Loucy (cell line): Measurements from ENCODE around the gene CREBBP.
"Not testable (repeated sequence)": the region's sequence is repeated elsewhere in the genome, so short reads cannot be mapped to it uniquely, and the experiment has no call there.

Experiments
- H2AFZ ChIP-seq: fragments of 200-600 bp; sonication (generic); 2 replicates; pipeline ENCODE4 v1.6.0; 2016; ENCODE audit warnings: antibody characterized with exemption, mild to moderate bottlenecking, low read length, moderate library complexity
- H3F3A ChIP-seq: fragments of 200-600 bp; 2 replicates; pipeline ENCODE4 v1.6.0; 2016; ENCODE audit warnings: antibody characterized with exemption, low read depth, mild to moderate bottlenecking
- H3K27me3 ChIP-seq: fragments of 200-600 bp; sonication (generic); 2 replicates; pipeline ENCODE4 v1.6.1; 2014; ENCODE audit warnings: low read length, mild to moderate bottlenecking; ENCODE audit not compliant: insufficient read depth, poor library complexity, severe bottlenecking
- H3K36me3 ChIP-seq: fragments of 200-600 bp; sonication (generic); 2 replicates; pipeline ENCODE4 v1.6.1; 2016; ENCODE audit warnings: low read length; ENCODE audit not compliant: insufficient read depth
- H3K4me1 ChIP-seq: fragments of 200-600 bp; sonication (generic); 2 replicates; pipeline ENCODE4 v1.5.1; 2014; ENCODE audit warnings: low read length, mild to moderate bottlenecking; ENCODE audit not compliant: insufficient read depth, poor library complexity, severe bottlenecking
- H3K4me2 ChIP-seq: fragments of 200-600 bp; sonication (generic); 2 replicates; pipeline ENCODE4 v1.6.0; 2014; ENCODE audit warnings: antibody characterized with exemption, low read length, low read depth, mild to moderate bottlenecking; ENCODE audit not compliant: poor library complexity, severe bottlenecking
- H3K4me3 ChIP-seq: fragments of 200-600 bp; sonication (generic); 2 replicates; pipeline ENCODE4 v1.5.1; 2014; ENCODE audit warnings: low read length, mild to moderate bottlenecking, mixed read lengths; ENCODE audit not compliant: poor library complexity, severe bottlenecking
- H3K79me2 ChIP-seq: fragments of 200-600 bp; sonication (generic); 2 replicates; pipeline ENCODE4 v1.6.1; 2014; ENCODE audit warnings: low read length; ENCODE audit not compliant: insufficient read depth
- H3K9ac ChIP-seq: fragments of 200-600 bp; sonication (generic); 2 replicates; pipeline ENCODE4 v1.6.0; 2014; ENCODE audit warnings: mild to moderate bottlenecking, low read depth, low read length, moderate library complexity; ENCODE audit not compliant: poor library complexity, severe bottlenecking
- H3K9me2 ChIP-seq: fragments of 200-600 bp; sonication (generic); replicated peaks from 2 replicates; pipeline ENCODE4 v1.6.1; 2016; ENCODE audit warnings: low read depth, low read length, mixed read lengths
- H3K9me3 ChIP-seq: fragments of 200-600 bp; sonication (generic); 2 replicates; pipeline ENCODE4 v1.6.1; 2014; ENCODE audit warnings: mild to moderate bottlenecking, antibody characterized with exemption, low read length, low read depth; ENCODE audit not compliant: insufficient read depth
- H4K20me1 ChIP-seq: fragments of 200-600 bp; sonication (generic); 2 replicates; pipeline ENCODE4 v1.6.0; 2014; ENCODE audit warnings: antibody characterized with exemption, low read length, mild to moderate bottlenecking; ENCODE audit not compliant: insufficient read depth, poor library complexity, severe bottlenecking
- EZH2phosphoT487 ChIP-seq: fragments of 200-600 bp; IDR thresholded peaks from 2 replicates; pipeline ENCODE4 v1.6.1; 2018; ENCODE audit warnings: antibody characterized with exemption, mild to moderate bottlenecking, moderate library complexity, borderline replicate concordance
- TF ChIP-seq, protein P1 (sequence below): fragments of 200-600 bp; sonication (generic); conservative IDR thresholded peaks from 2 replicates; pipeline ENCODE4 v1.5.1; 2014; ENCODE audit warnings: mild to moderate bottlenecking, antibody characterized with exemption, low read length

The CREBBP gene

DNA sequence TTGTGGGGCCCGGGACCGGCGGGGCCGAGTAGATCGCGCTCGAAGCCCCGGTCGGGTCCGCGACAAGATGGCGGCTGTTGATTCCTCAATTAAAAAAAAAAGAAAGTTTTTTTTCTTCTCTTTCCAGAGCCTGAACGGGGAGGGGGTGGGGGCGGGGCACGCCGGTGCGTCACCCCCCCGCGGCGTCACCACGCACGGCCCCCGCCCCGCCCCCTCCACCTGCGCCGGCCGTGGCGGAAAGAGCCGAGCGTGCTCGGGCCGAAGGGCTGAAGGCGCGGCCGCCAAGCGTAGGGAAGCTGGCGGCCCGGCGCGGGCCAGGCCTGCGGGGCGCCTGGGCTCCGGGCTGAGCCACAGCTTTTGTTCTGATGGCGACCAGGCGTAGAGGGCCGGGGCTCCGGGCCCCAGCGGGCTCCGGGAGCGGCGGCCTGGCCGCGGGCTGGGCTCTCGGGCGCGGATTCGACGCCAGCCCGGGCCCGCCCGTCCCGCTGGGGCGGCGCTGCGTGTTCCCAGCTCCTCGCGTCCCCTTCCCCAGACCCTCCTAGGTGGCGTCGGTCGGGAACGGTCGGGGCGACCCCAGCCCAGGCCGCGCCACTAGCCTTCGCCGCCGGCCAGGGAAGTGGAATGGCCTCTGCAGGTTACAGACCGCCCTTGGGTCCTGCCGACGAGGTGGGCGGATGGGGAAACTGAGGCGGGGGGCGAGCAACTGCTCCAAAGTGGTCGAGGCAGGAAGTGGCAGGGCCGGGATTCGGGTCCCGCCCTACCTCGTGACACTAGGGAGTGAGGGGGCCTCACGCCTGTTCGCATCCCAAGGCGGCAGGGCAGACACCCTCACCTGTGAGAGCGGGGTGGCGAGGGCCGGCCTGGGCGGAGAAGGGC lies at the start of gene CREBBP:
Gene CREBBP (minus strand): TSS at position 91 of the 876 bp plus-strand sequence. CDS start 797 bp downstream, outside the sequence.
- Histone ChIP-seq H3F3A (no peaks in the 10 kb centered on the region), H3K4me1 (peaks cover 24% of the 10 kb centered on the region), H3K79me2 (peaks cover 40% of the 10 kb centered on the region), H3K4me2 (peak within 1 kb of the TSS; percentile 90), H4K20me1 (peaks cover 34% of the 10 kb centered on the region), H3K4me3 (peak within 1 kb of the TSS; percentile 89), H2AFZ (peak within 1 kb of the TSS; percentile 19; the same call in 1 of the 2 replicates), H3K9ac (peak within 1 kb of the TSS; percentile 66), H3K9me2 (no peaks in the 10 kb centered on the region), H3K36me3 (no peaks in the 10 kb centered on the region), H3K9me3 (no peaks in the 10 kb centered on the region), H3K27me3 (no peaks in the 10 kb centered on the region)
- no peak for TF ChIP-seq EZH2phosphoT487
- TF ChIP-seq, protein P1, sequence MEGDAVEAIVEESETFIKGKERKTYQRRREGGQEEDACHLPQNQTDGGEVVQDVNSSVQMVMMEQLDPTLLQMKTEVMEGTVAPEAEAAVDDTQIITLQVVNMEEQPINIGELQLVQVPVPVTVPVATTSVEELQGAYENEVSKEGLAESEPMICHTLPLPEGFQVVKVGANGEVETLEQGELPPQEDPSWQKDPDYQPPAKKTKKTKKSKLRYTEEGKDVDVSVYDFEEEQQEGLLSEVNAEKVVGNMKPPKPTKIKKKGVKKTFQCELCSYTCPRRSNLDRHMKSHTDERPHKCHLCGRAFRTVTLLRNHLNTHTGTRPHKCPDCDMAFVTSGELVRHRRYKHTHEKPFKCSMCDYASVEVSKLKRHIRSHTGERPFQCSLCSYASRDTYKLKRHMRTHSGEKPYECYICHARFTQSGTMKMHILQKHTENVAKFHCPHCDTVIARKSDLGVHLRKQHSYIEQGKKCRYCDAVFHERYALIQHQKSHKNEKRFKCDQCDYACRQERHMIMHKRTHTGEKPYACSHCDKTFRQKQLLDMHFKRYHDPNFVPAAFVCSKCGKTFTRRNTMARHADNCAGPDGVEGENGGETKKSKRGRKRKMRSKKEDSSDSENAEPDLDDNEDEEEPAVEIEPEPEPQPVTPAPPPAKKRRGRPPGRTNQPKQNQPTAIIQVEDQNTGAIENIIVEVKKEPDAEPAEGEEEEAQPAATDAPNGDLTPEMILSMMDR = no peak

- H3K4me2 ChIP-seq, H3K4me1 ChIP-seq, H3K4me3 ChIP-seq, H3K9me3 ChIP-seq, H2AFZ ChIP-seq, H3K27me3 ChIP-seq, H3F3A ChIP-seq, H3K9me2 ChIP-seq, H3K36me3 ChIP-seq, H3K9ac ChIP-seq, H3K79me2 ChIP-seq, H4K20me1 ChIP-seq: not testable (repeated sequence)
These were observed 46.6 kb upstream of the CREBBP start for GRCh38 chr16:3927147-3927546.

- Histone ChIP-seq H3K79me2 (no peaks in the 10 kb centered on the region), H3K9ac (no peak overlapping the region), H3K36me3 (no peaks in the 10 kb centered on the region), H3K4me3 (no peak overlapping the region), H3K4me2 (no peak overlapping the region), H3F3A (no peaks in the 10 kb centered on the region), H3K4me1 (no peaks in the 10 kb centered on the region), H2AFZ (no peak overlapping the region), H3K9me2 (no peaks in the 10 kb centered on the region), H4K20me1 (no peaks in the 10 kb centered on the region), H3K9me3 (no peaks in the 10 kb centered on the region), H3K27me3 (no peaks in the 10 kb centered on the region)
- TF ChIP-seq EZH2phosphoT487 = no peak
- TF ChIP-seq, protein P1 = no peak
These were observed 44.2 kb upstream of the CREBBP start for GRCh38 chr16:3924763-3925162.
